CD4-positive, alpha-beta T cell (primary cell): Measurements from ENCODE around the gene PRMT7. TPM values are rescaled to one million over a fixed set of nuclear protein-coding genes. Genes with fewer than 3 reads are reported as not detected.
"Not testable (repeated sequence)": the region's sequence is repeated elsewhere in the genome, so short reads cannot be mapped to it uniquely, and the experiment has no call there.

Experiments
- ATAC-seq: fragments of 200-7000 bp; cut with Tn5 transposase; one replicate; pipeline ENCODE4 v1.10.0; 2022; ENCODE audit warnings: mild to moderate bottlenecking; ENCODE audit not compliant: poor library complexity
- CTCF ChIA-PET: fragments of 350-600 bp; sonication (Branson Sonifier 250); formaldehyde crosslinking; loops from one replicate; lab custom pipeline; 2021; ENCODE audit warnings: antibody characterized with exemption, inconsistent platforms; lab: Charles Lee
- POLR2A ChIA-PET: fragments of 350-600 bp; sonication (Branson Sonifier 250); formaldehyde crosslinking; loops from one replicate; lab custom pipeline; 2021; ENCODE audit warnings: antibody characterized with exemption, inconsistent platforms; lab: Charles Lee
- DNase-seq, 14 experiments: peaks; one replicate each; pipeline ENCODE4 v3.0.0-alpha.2; 2013 to 2020; ENCODE audit warnings: mixed read lengths in 2 of 14
- H3K27ac ChIP-seq, 2 donors: one replicate each; pipeline versions ENCODE4 v1.5.1 to v1.7.0; 2013; ENCODE audit warnings: low read length in 2 of 2, low read depth in 1 of 2, mild to moderate bottlenecking in 1 of 2
- H3K27me3 ChIP-seq, 2 experiments: 1 replicate in 1 of 2; 2 replicates in 1 of 2; pipeline versions ENCODE4 v1.6.1 to v1.7.0; 2013; ENCODE audit warnings: low read length in 2 of 2, control low read depth in 1 of 2, mild to moderate bottlenecking in 1 of 2, moderate library complexity in 1 of 2; ENCODE audit not compliant: insufficient read depth in 2 of 2, control insufficient read depth in 1 of 2
- H3K36me3 ChIP-seq: one replicate; pipeline ENCODE4 v1.6.1; 2013; ENCODE audit warnings: low read length, control low read depth; ENCODE audit not compliant: insufficient read depth
- H3K4me1 ChIP-seq: one replicate; pipeline ENCODE4 v1.6.1; 2013; ENCODE audit warnings: low read length, control low read depth; ENCODE audit not compliant: insufficient read depth
- H3K4me3 ChIP-seq: one replicate; pipeline ENCODE4 v1.5.1; 2013; ENCODE audit warnings: mild to moderate bottlenecking, low read length, moderate library complexity
- H3K9me3 ChIP-seq, 2 experiments: 1 replicate in 1 of 2; 2 replicates in 1 of 2; pipeline versions ENCODE4 v1.6.1 to v1.7.0; 2013; ENCODE audit warnings: low read length in 2 of 2, mild to moderate bottlenecking in 2 of 2, control low read depth in 1 of 2, moderate library complexity in 1 of 2; ENCODE audit not compliant: control insufficient read depth in 1 of 2, insufficient read depth in 1 of 2
- H3K27ac Mint-ChIP-seq: one replicate; pipeline ENCODE4 v1.8.0; 2020; ENCODE audit warnings: mixed read lengths
- H3K27me3 Mint-ChIP-seq: one replicate; pipeline ENCODE4 v1.8.0; 2021; ENCODE audit warnings: mixed read lengths
- H3K36me3 Mint-ChIP-seq: one replicate; pipeline ENCODE4 v1.8.0; 2021; ENCODE audit warnings: low read depth, mixed read lengths
- H3K4me1 Mint-ChIP-seq: one replicate; pipeline ENCODE4 v1.8.0; 2021; ENCODE audit warnings: low read depth, mixed read lengths
- H3K4me3 Mint-ChIP-seq: one replicate; pipeline ENCODE4 v1.8.0; 2020; ENCODE audit warnings: mild to moderate bottlenecking, mixed read lengths
- H3K9me3 Mint-ChIP-seq: one replicate; pipeline ENCODE4 v1.8.0; 2020; ENCODE audit warnings: mixed read lengths
- intact Hi-C, 2 experiments: fragments of 100-400 bp; cut with DNase I in 1 of 2; cut with micrococcal nuclease in 1 of 2; formaldehyde crosslinking; loops; one replicate each; pipeline versions ENCODE4 v1.15.1 to v1.9.0; 2023 to 2025; cut with DNase I, micrococcal nuclease
- total RNA-seq, 174 experiments: library from RNA in 2 of 174; stranded (reverse) in 2 of 174; gene quantifications; one replicate each; pipeline ENCODE4 v1.2.3 and lab custom pipeline; 2021 to 2026
- TF ChIP-seq, protein P1 (sequence below): fragments of 200-600 bp; IDR thresholded peaks from one replicate; pipeline ENCODE4 v1.8.0; 2022; ENCODE audit warnings: antibody characterized with exemption, mild to moderate bottlenecking

PRMT7 gene
- total RNA-seq, 2 experiments from 2014 or later: 46.3 to 51.0 TPM

DNA sequence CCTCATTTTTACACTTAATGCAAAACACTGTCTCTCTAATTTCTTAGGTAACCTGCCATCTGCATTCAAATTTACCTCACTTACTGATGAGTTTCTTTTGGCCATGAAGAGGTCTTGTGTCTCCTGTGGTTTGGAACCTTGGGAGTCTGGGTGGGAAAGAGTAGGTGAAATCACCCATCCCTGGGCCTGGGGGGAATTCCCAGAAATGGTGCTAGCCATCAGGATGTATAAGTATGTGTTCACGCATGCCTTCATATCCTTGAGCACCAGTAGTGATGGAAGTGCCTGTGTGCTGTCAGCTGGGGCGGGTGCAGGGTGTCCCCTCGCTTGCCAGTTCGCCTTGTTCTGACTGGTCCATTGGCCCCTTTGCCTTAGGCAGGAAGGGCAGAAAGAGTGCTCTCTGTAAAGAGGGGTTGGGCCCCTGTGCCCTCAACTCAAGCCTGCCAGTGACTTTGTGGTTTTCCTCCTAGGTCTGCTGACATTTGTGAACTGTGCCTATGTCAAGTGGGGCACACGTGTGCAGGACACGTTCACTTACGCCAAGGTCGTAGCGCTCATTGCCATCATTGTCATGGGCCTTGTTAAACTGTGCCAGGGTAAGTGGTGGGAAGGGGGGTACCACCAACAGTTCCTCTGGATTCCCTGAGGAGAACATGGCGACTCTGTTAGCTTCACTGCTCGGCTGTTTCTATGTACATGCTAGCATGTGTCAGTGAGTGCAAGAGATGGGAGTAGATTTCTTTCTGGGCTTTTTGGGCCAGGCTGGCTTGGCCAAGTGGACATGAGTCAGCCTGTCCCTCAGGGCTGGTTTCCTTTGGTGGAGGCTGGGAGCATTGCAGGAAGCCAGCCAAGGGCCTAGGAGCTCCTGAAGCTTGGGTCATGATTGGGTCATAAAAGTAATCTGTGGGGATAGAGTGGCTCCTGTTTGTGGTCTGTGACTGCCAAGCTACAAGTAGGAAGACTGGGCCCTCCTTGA, 23.3 kb upstream of the PRMT7 start:
- H3K9me3 Mint-ChIP-seq: no peaks in the 10 kb centered on the region
- peak in 12 of 14 experiments; percentile 27 to 84 (median 48) for DNase-seq
- ATAC-seq: peak; percentile 59
- H3K27me3 Mint-ChIP-seq: no peaks in the 10 kb centered on the region
- H3K27ac ChIP-seq: peak overlapping the region; percentile 73 to 80
- H3K36me3 ChIP-seq: peaks cover 43% of the 10 kb centered on the region
- H3K4me1 ChIP-seq: peaks cover 100% of the 10 kb centered on the region
- H3K27me3 ChIP-seq: no peaks in the 10 kb centered on the region
- TF ChIP-seq, protein P1, sequence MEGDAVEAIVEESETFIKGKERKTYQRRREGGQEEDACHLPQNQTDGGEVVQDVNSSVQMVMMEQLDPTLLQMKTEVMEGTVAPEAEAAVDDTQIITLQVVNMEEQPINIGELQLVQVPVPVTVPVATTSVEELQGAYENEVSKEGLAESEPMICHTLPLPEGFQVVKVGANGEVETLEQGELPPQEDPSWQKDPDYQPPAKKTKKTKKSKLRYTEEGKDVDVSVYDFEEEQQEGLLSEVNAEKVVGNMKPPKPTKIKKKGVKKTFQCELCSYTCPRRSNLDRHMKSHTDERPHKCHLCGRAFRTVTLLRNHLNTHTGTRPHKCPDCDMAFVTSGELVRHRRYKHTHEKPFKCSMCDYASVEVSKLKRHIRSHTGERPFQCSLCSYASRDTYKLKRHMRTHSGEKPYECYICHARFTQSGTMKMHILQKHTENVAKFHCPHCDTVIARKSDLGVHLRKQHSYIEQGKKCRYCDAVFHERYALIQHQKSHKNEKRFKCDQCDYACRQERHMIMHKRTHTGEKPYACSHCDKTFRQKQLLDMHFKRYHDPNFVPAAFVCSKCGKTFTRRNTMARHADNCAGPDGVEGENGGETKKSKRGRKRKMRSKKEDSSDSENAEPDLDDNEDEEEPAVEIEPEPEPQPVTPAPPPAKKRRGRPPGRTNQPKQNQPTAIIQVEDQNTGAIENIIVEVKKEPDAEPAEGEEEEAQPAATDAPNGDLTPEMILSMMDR: no peak
- peak overlapping the region; percentile 73 for H3K4me3 Mint-ChIP-seq
- peaks cover 93% of the 10 kb centered on the region for H3K4me1 Mint-ChIP-seq
- ChIA-PET CTCF (interaction anchor here (0.9 to 23.0 kb wide), 5 partner anchors 8 to 24 kb away, joined by 3 to 278 read pairs (median 5); partner anchors contain the start of gene SLC7A6), POLR2A (interaction anchor here (0.8 to 14.1 kb wide), 5 partner anchors 9 to 30 kb away, joined by 3 to 271 read pairs (median 52); partner anchors contain the start of genes PRMT7, SLC7A6 and SLC7A6OS)
- no peak overlapping the region for H3K4me3 ChIP-seq
- no peaks in the 10 kb centered on the region for H3K9me3 ChIP-seq
- H3K36me3 Mint-ChIP-seq: peaks cover 81% of the 10 kb centered on the region
- H3K27ac Mint-ChIP-seq: peak overlapping the region; percentile 87
- intact Hi-C loops: loop anchor here (1.0 to 2.0 kb wide), 3 partner anchors 15 to 22 kb away; no protein-coding TSS in a partner anchor

DNA sequence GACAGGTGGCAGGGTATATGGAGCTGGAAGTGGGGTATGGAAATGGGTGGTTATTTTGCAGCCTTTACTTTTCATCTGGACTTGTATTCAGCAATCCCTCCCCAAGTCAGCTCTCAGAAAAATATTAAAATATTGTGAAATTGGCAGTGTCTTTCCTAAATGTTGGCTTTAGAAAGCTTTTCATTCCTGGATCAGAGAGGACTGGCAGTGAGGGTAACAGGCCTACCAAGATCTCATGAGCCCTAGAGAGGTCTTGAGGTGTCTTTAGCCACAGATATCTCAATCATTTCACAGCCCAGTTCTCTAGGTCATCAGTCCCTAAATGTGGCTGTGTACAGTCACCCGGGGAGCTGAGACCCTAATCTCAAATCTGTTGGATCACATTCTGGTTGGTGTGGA, 22.6 kb upstream of the PRMT7 start:
- H3K36me3 Mint-ChIP-seq: peaks cover 80% of the 10 kb centered on the region
- ATAC-seq (no peak), DNase-seq (no peak)
- POLR2A ChIA-PET: interaction anchor here (0.8 to 14.1 kb wide), 5 partner anchors 8 to 30 kb away, joined by 3 to 271 read pairs (median 52); partner anchors contain the start of genes PRMT7, SLC7A6 and SLC7A6OS
- no peaks in the 10 kb centered on the region for H3K9me3 Mint-ChIP-seq
- H3K4me1 Mint-ChIP-seq: peaks cover 91% of the 10 kb centered on the region
- Histone ChIP-seq H3K9me3 (no peaks in the 10 kb centered on the region), H3K27me3 (no peaks in the 10 kb centered on the region), H3K4me1 (peaks cover 97% of the 10 kb centered on the region), H3K4me3 (no peak overlapping the region), H3K27ac (peak overlapping the region; percentile 73 to 80), H3K36me3 (peaks cover 43% of the 10 kb centered on the region)
- H3K4me3 Mint-ChIP-seq: peak overlapping the region; percentile 73
- H3K27me3 Mint-ChIP-seq: no peaks in the 10 kb centered on the region
- H3K27ac Mint-ChIP-seq: peak overlapping the region; percentile 87
- intact Hi-C loops: loop anchor here in 1 of 2 experiments (1.0 kb wide), 1 partner anchor 23 kb away; no protein-coding TSS in a partner anchor
- CTCF ChIA-PET: interaction anchor here (0.9 to 23.0 kb wide), 4 partner anchors 9 to 25 kb away, joined by 3 to 278 read pairs (median 4); partner anchors contain the start of gene SLC7A6
- TF ChIP-seq, protein P1: no peak

DNA sequence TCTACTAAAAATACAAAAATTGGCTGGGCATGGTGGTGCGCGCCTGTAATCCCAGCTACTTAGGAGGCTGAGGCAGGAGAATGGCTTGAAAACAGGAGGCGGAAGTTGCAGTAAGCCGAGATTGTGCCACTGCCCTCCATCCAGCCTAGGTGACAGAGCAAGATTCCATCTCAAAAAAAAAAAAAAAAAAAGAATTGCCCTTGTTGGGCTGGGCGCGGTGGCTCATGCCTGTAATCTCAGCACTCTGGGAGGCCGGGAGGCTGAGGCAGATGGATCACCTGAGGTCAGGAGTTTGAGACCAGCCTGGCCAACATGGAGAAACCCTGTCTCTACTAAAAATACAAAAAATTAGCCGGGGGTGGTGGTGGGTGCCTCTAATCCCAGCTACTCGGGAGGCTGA, 22.0 kb upstream of the PRMT7 start:
- Mint-ChIP-seq H3K36me3 (peaks cover 80% of the 10 kb centered on the region), H3K27ac (peak overlapping the region; percentile 87), H3K4me1 (peaks cover 90% of the 10 kb centered on the region)
- not testable (repeated sequence) for H3K9me3 ChIP-seq, H3K27me3 Mint-ChIP-seq, DNase-seq, H3K9me3 Mint-ChIP-seq, ATAC-seq, H3K4me3 Mint-ChIP-seq, H3K27me3 ChIP-seq, H3K4me3 ChIP-seq
- ChIA-PET POLR2A (interaction anchor here (1.6 to 14.1 kb wide), 5 partner anchors 11 to 26 kb away, joined by 9 to 271 read pairs (median 52); partner anchors contain the start of genes PRMT7, SLC7A6 and SLC7A6OS), CTCF (interaction anchor here (1.1 to 23.0 kb wide), 3 partner anchors 9 to 40 kb away, joined by 5 to 278 read pairs (median 14); partner anchors contain the start of gene SLC7A6)
- peak overlapping the region; percentile 80 to 83 for H3K27ac ChIP-seq
- H3K36me3 ChIP-seq: peaks cover 45% of the 10 kb centered on the region
- peaks cover 97% of the 10 kb centered on the region for H3K4me1 ChIP-seq
- intact Hi-C loops: loop anchor here in 1 of 2 experiments (1.0 kb wide), 1 partner anchor 23 kb away; no protein-coding TSS in a partner anchor
